K562 (cell line): ENCODE results near the gene ZCCHC14. TPM values are rescaled to one million over a fixed set of nuclear protein-coding genes. Genes with fewer than 3 reads are reported as not detected.
A peak's percentile ranks its signal among the peaks of the same experiment; 100 is the strongest.

Experiments used
- BCL6 ChIP-seq: fragments of 250-450 bp; sonication (Bioruptor Pico); IDR thresholded peaks from 2 replicates; pipeline ENCODE4 v1.4.0; 2020
- BDP1 ChIP-seq: IDR thresholded peaks from 3 replicates; pipeline ENCODE4 v1.6.1; 2011; ENCODE audit not compliant: insufficient read length, insufficient read depth
- COPS2 ChIP-seq: fragments of 450-650 bp; conservative IDR thresholded peaks from 2 replicates; pipeline ENCODE4 v1.6.1; 2016; ENCODE audit warnings: mild to moderate bottlenecking, moderate library complexity
- HCFC1 ChIP-seq: IDR thresholded peaks from 2 replicates; pipeline ENCODE4 v1.6.1; 2012; ENCODE audit warnings: low read depth, low read length, improper control_type of control experiment
- HDAC1 ChIP-seq, 2 experiments: fragments of 450-650 bp; IDR thresholded peaks; 2 replicates each; pipeline ENCODE4 v1.6.1; 2016 to 2017; ENCODE audit warnings: inconsistent platforms in 1 of 2, mild to moderate bottlenecking in 1 of 2, moderate library complexity in 1 of 2
- MAZ ChIP-seq, 2 experiments: fragments of 450-650 bp in 1 of 2; sonication (generic) in 1 of 2; formaldehyde crosslinking; IDR thresholded peaks in 1 of 2; conservative IDR thresholded peaks in 1 of 2; 2 replicates each; pipeline versions ENCODE4 v1.4.0 to v1.5.0; 2020; ENCODE audit warnings: mild to moderate bottlenecking in 1 of 2, missing genetic modification reagents in 1 of 2
- MED1 ChIP-seq: sonication (generic); formaldehyde crosslinking; IDR thresholded peaks from 2 replicates; pipeline ENCODE4 v1.8.1; 2023; ENCODE audit warnings: missing genetic modification reagents, borderline replicate concordance
- MTA1 ChIP-seq: fragments of 450-650 bp; IDR thresholded peaks from 2 replicates; pipeline ENCODE4 v1.6.1; 2017; ENCODE audit warnings: borderline replicate concordance
- PURB ChIP-seq: sonication (generic); formaldehyde crosslinking; IDR thresholded peaks from 2 replicates; pipeline ENCODE4 v1.9.0; 2021; ENCODE audit warnings: low read depth, mild to moderate bottlenecking, missing genetic modification reagents
- PYGO2 ChIP-seq: fragments of 450-650 bp; IDR thresholded peaks from 2 replicates; pipeline ENCODE4 v1.6.1; 2016; ENCODE audit warnings: mild to moderate bottlenecking, missing genetic modification characterization, moderate library complexity, missing compliant biosample characterization
- STAT6 ChIP-seq: sonication (generic); formaldehyde crosslinking; IDR thresholded peaks from 2 replicates; pipeline ENCODE4 v1.8.1; 2023; ENCODE audit warnings: mild to moderate bottlenecking, missing genetic modification reagents
- TFAM ChIP-seq: fragments of 250-450 bp; sonication (Bioruptor Pico); conservative IDR thresholded peaks from 2 replicates; pipeline ENCODE4 v1.5.0; 2021; ENCODE audit warnings: mild to moderate bottlenecking, moderate library complexity
- ZBTB34 ChIP-seq: fragments of 250-450 bp; sonication (Bioruptor Pico); IDR thresholded peaks from 2 replicates; pipeline ENCODE4 v1.8.0; 2021; ENCODE audit warnings: mild to moderate bottlenecking, moderate library complexity
- ZFPM2 ChIP-seq: fragments of 250-450 bp; sonication (Bioruptor Pico); IDR thresholded peaks from 2 replicates; pipeline ENCODE4 v1.5.1; 2022; ENCODE audit warnings: mild to moderate bottlenecking
- ZNF197 ChIP-seq: fragments of 200-800 bp; sonication (Bioruptor generic); IDR thresholded peaks from 2 replicates; pipeline ENCODE4 v1.6.1; 2016; ENCODE audit warnings: low read depth, missing genetic modification characterization, missing compliant biosample characterization
- ZNF511 ChIP-seq: sonication (generic); formaldehyde crosslinking; IDR thresholded peaks from 2 replicates; pipeline ENCODE4 v1.8.0; 2022; ENCODE audit warnings: mild to moderate bottlenecking, missing genetic modification reagents
- ZNF79 ChIP-seq: fragments of 250-450 bp; sonication (Bioruptor Pico); IDR thresholded peaks from 2 replicates; pipeline ENCODE4 v1.4.0; 2020; ENCODE audit warnings: low read depth, mild to moderate bottlenecking, moderate library complexity
- polyA plus RNA-seq, 8 experiments: library from polyadenylated mRNA; depleted of rRNA in 4 of 8; stranded (reverse) in 5 of 8; unstranded in 3 of 8; fragments of >200 nt; fragmentation: Nextera tagmentation in 2 of 8; fragmentation: Illumina TruSeq in 1 of 8; extraction: Ambion mirVana in 2 of 8; extraction: Trizol in 1 of 8; gene quantifications; 2 replicates each; pipeline versions ENCODE4 v1.2.1 to v1.2.3, GENCODE V29; 2011 to 2014; ENCODE audit warnings: inconsistent platforms in 1 of 8, missing spikeins in 1 of 8
- total RNA-seq, 7 experiments: library from RNA; depleted of rRNA in 6 of 7; stranded (reverse); fragments of >200 nt in 6 of 7; fragmentation: Illumina TruSeq in 2 of 7; extraction: Trizol in 2 of 7; gene quantifications; 2 replicates each; pipeline versions ENCODE4 v1.2.1 to v1.2.3, GENCODE V29; 2011 to 2021; ENCODE audit warnings: low replicate concordance in 1 of 7
- TF ChIP-seq, protein P1 (sequence below): sonication (generic); formaldehyde crosslinking; IDR thresholded peaks from 2 replicates; pipeline ENCODE4 v1.8.0; 2022; ENCODE audit warnings: missing genetic modification reagents, mild to moderate bottlenecking, borderline replicate concordance
- TF ChIP-seq, protein P2 (sequence below): fragments of 250-450 bp; sonication (Bioruptor Pico); IDR thresholded peaks from 2 replicates; pipeline ENCODE4 v1.8.0; 2022; ENCODE audit warnings: moderate library complexity, mild to moderate bottlenecking, inconsistent platforms

ZCCHC14 gene
- total and polyA plus RNA-seq, 9 of the 15 experiments (the other 6 are each of a cell fraction or from before 2014, with no cell fraction given), result 1.5 to 12.4 (median 2.9) TPM

DNA sequence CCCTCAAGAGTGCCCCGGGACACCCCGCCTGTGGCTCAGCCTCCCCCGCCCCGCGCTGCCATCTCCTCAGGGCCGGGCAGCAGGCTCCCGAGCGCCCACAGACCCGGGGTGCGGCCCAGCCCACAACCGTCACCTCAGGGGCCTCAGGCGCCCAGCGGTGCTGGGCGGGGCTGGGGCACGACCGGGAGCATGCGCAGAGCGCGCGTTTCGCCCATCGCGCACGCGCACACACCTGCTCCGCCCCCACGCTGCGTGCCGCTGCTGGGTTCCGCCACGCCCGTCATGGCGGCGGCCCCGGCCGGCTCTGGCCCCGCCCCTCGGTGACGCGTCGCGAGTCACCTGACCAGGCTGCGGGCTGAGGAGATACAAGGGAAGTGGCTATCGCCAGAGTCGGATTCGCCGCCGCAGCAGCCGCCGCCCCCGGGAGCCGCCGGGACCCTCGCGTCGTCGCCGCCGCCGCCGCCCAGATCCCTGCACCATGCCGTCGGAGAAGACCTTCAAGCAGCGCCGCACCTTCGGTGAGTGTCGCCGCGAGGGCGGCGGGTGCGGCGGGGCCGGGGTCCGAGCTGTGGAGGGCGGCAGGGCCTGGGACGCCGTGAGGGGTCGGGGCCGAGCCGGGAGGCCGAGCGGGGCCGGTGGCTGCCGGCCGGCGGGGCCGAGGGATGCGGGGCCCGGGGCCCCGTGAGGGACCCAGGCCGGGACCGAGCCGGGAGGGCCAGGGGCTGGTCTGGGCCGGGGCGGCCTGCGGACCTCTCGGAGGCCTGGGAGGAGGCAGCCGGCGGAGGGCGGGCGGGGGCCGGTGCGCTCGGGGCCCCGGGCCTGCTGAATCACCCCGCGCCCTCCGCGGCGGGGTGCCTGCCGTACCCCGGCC lies 100.6 kb downstream of the ZCCHC14 start, which contains the start of gene MAP1LC3B (continued):
- TF ChIP-seq, protein P1, sequence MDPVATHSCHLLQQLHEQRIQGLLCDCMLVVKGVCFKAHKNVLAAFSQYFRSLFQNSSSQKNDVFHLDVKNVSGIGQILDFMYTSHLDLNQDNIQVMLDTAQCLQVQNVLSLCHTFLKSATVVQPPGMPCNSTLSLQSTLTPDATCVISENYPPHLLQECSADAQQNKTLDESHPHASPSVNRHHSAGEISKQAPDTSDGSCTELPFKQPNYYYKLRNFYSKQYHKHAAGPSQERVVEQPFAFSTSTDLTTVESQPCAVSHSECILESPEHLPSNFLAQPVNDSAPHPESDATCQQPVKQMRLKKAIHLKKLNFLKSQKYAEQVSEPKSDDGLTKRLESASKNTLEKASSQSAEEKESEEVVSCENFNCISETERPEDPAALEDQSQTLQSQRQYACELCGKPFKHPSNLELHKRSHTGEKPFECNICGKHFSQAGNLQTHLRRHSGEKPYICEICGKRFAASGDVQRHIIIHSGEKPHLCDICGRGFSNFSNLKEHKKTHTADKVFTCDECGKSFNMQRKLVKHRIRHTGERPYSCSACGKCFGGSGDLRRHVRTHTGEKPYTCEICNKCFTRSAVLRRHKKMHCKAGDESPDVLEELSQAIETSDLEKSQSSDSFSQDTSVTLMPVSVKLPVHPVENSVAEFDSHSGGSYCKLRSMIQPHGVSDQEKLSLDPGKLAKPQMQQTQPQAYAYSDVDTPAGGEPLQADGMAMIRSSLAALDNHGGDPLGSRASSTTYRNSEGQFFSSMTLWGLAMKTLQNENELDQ (CRISPR knock-in tag), result no peak
- TF ChIP-seq ZNF79 (CRISPR knock-in tag), result no peak
- TF ChIP-seq MED1, result peak; percentile 91; the same call in 1 of the 2 replicates
- TF ChIP-seq STAT6 (CRISPR knock-in tag), result peak; percentile 73; the same call in 1 of the 2 replicates
- TF ChIP-seq PYGO2 (tag), result no peak
- peak; percentile 69 to 94 for TF ChIP-seq MAZ (CRISPR knock-in tag; conservative IDR thresholded peaks at IDR 0.05 in 1 of 2, IDR thresholded peaks at IDR 0.05 in 1 of 2)
- TF ChIP-seq BDP1, result no peak
- no peak for TF ChIP-seq TFAM (CRISPR knock-in tag)
- peak in 1 of 2 experiments; percentile 43; a peak in 1 of 4 replicates for TF ChIP-seq HDAC1 (IDR thresholded peaks at IDR 0.05)
- peak; percentile 97 for TF ChIP-seq HCFC1
- TF ChIP-seq COPS2, result no peak
- TF ChIP-seq, protein P2, sequence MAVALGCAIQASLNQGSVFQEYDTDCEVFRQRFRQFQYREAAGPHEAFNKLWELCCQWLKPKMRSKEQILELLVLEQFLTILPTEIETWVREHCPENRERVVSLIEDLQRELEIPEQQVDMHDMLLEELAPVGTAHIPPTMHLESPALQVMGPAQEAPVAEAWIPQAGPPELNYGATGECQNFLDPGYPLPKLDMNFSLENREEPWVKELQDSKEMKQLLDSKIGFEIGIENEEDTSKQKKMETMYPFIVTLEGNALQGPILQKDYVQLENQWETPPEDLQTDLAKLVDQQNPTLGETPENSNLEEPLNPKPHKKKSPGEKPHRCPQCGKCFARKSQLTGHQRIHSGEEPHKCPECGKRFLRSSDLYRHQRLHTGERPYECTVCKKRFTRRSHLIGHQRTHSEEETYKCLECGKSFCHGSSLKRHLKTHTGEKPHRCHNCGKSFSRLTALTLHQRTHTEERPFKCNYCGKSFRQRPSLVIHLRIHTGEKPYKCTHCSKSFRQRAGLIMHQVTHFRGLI, result no peak
- no peak for TF ChIP-seq PURB (CRISPR knock-in tag)
- no peak for TF ChIP-seq ZBTB34
- TF ChIP-seq ZFPM2 (CRISPR knock-in tag), result no peak
- TF ChIP-seq MTA1, result no peak
- no peak for TF ChIP-seq ZNF511 (CRISPR knock-in tag)
- peak; percentile 77; the same call in 1 of the 2 replicates for TF ChIP-seq ZNF197
- TF ChIP-seq BCL6 (CRISPR knock-in tag), result no peak
